Aorta (tissue), 5 donors: ENCODE measurements around the gene USP31. TPM values are rescaled to one million over a fixed set of nuclear protein-coding genes. Genes with fewer than 3 reads are reported as not detected.

Experiments used
- ATAC-seq: fragments of 200-7000 bp; cut with Tn5 transposase; one replicate; pipeline ENCODE4 v1.9.1; 2022; ENCODE audit warnings: moderate library complexity; ENCODE audit not compliant: low FRiP score
- DNase-seq, 2 donors: peaks; one replicate each; pipeline ENCODE4 v3.0.0-alpha.2; 2020
- H3K27ac ChIP-seq, 2 donors: one replicate each; pipeline ENCODE4 v1.5.1; 2013; ENCODE audit warnings: low read length in 2 of 2, mild to moderate bottlenecking in 2 of 2, moderate library complexity in 2 of 2, control low read depth in 1 of 2, inconsistent platforms in 1 of 2, low read depth in 1 of 2
- H3K27me3 ChIP-seq, 2 donors: one replicate each; pipeline ENCODE4 v1.6.1; 2013; ENCODE audit warnings: control low read depth in 1 of 2, low read length in 1 of 2, mild to moderate bottlenecking in 1 of 2, moderate library complexity in 1 of 2; ENCODE audit not compliant: insufficient read depth in 2 of 2, control insufficient read depth in 1 of 2
- H3K36me3 ChIP-seq, 2 donors: one replicate each; pipeline ENCODE4 v1.6.1; 2013; ENCODE audit warnings: control low read depth in 1 of 2, low read length in 1 of 2, mild to moderate bottlenecking in 1 of 2; ENCODE audit not compliant: insufficient read depth in 2 of 2, control insufficient read depth in 1 of 2
- H3K4me1 ChIP-seq, 2 donors: one replicate each; pipeline ENCODE4 v1.6.1; 2013; ENCODE audit warnings: low read length in 2 of 2, control low read depth in 1 of 2, mild to moderate bottlenecking in 1 of 2, moderate library complexity in 1 of 2; ENCODE audit not compliant: insufficient read depth in 2 of 2, control insufficient read depth in 1 of 2
- H3K4me3 ChIP-seq, 2 donors: one replicate each; pipeline ENCODE4 v1.5.1; 2013; ENCODE audit warnings: low read length in 2 of 2, control low read depth in 1 of 2, mild to moderate bottlenecking in 1 of 2
- H3K9me3 ChIP-seq: one replicate; pipeline ENCODE4 v1.6.1; 2013; ENCODE audit warnings: mild to moderate bottlenecking, low read length; ENCODE audit not compliant: control insufficient read depth
- WGBS, 2 donors: extraction: QIAGEN DNeasy Blood & Tissue Kit; methylation state at CpG; one replicate each; pipeline ENCODE4 v1.1.7; 2013; 5-methylcytosine and 5-hydroxymethylcytosine counted together
- intact Hi-C, 2 donors: fragments of 100-400 bp; cut with DNase I; formaldehyde crosslinking; loops; one replicate each; pipeline versions ENCODE4 v1.14.2 to v1.15.0; 2022
- polyA plus RNA-seq, 2 donors: library from polyadenylated mRNA; stranded (reverse); fragments of 200-250 nt; gene quantifications; one replicate each; pipeline ENCODE4 v1.2.3, GENCODE V29; 2013
- total RNA-seq, 2 donors: library from RNA; stranded (reverse); fragmentation: NEBNext Ultra II Directional; extraction: Animal tissue kit (Norgen Biotek cat#: 25700); gene quantifications; one replicate each; pipeline ENCODE4 v1.2.1, GENCODE V29; 2021
- donor health status: healthy with polysubstance abuse.
- donor health status: Bipolar disorder and iron deficiency.
- donor health status: DM: no; HTN: no; CAD: no.
- donor health status: DM: no; HTN: no; CAD: no.
- donor health status: DM: yes; HTN: yes; CAD: no.

USP31 gene
- total and polyA plus RNA-seq, 4 donors = 1.4 to 24.6 (median 11.1) TPM

DNA sequence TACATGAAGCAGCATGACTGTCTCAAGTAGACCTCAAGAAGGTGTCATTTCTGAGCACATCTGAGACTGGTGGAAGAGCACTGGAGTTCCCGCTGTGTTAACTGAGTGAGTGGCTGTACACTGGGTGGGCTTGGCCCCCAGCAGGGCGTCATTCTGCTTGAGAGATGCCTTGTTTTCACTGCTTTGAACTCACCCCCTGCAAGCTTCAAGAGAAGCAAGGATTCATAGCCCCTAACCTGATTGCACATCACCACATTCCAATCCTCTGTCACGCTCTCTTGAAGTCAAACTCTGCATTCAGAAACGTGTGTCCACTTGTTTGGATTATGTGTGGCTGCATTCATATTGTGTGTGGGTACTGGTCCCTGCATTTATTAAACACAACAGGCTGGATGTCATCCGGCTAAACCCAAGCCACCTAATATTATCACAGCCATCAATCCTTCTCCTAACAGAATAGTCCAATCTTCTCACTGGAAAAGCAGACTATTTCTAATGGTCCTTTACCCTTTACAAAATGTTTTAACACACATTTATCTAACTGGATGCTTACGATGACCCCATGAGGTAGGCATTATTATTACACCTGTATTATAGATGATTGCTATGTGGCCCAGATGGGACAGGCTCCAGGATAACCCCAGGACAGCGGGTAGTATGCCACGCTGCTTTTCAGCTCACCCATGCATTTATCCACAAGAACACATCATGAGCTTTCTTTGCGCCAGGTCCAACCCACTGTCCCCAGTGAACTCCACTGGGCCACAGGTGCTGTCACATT lies 76.3 kb downstream of the USP31 start:
- Histone ChIP-seq H3K27me3 (no peaks in the 10 kb centered on the region), H3K4me1 (peaks cover 0 to 2% of the 10 kb centered on the region in 2 donors), H3K36me3 (peaks cover 0 to 7% of the 10 kb centered on the region in 2 donors), H3K4me3 (no peak overlapping the region), H3K27ac (peak overlapping the region; percentile 30 to 31), H3K9me3 (no peaks in the 10 kb centered on the region)
- 91% methylated on average over 9 of the region's 9 CpGs for WGBS, 2 donors
- intact Hi-C loops = loop anchor here (1.0 to 5.0 kb wide), 2 partner anchors 74 to 76 kb away; partner anchors contain the start of gene USP31 (in 2 of the 2)
- DNase-seq (no peak), ATAC-seq (no peak)

DNA sequence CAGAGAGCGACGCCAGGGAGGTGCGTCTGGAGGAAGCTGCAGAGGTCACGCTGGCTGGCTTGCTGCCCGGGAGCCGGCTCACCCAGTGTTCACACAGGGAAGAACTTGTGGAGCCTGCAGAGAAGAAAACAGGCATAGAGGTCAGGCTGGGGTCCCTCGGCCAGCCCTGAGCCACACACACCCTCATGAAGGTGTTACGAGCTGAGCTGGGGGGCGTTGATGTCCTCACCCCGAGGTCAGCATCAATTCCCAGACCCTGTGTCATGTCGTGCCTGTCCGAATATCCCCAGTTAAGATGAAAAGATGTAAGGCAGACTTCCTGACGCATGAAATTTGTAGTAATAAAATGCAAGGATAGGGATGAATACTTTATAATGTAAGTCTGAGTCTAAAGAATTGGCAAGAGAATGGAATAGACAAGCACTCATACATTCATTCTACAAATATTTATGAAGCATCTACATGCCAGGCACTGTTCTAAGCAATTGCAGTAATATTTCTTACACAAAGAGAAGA lies 77.1 kb downstream of the USP31 start:
- intact Hi-C loops = loop anchor here (1.0 to 5.0 kb wide), 2 partner anchors 75 to 77 kb away; partner anchors contain the start of gene USP31 (in 2 of the 2)
- WGBS, 2 donors = 27% methylated on average over 13 of the region's 13 CpGs
- DNase-seq = peak; percentile 85 to 91
- peak; percentile 65 for ATAC-seq
- Histone ChIP-seq H3K27me3 (no peaks in the 10 kb centered on the region), H3K36me3 (peaks cover 0 to 7% of the 10 kb centered on the region in 2 donors), H3K4me3 (no peak overlapping the region), H3K27ac (peak overlapping the region; percentile 6 to 64), H3K9me3 (no peaks in the 10 kb centered on the region), H3K4me1 (peaks cover 0 to 2% of the 10 kb centered on the region in 2 donors)

DNA sequence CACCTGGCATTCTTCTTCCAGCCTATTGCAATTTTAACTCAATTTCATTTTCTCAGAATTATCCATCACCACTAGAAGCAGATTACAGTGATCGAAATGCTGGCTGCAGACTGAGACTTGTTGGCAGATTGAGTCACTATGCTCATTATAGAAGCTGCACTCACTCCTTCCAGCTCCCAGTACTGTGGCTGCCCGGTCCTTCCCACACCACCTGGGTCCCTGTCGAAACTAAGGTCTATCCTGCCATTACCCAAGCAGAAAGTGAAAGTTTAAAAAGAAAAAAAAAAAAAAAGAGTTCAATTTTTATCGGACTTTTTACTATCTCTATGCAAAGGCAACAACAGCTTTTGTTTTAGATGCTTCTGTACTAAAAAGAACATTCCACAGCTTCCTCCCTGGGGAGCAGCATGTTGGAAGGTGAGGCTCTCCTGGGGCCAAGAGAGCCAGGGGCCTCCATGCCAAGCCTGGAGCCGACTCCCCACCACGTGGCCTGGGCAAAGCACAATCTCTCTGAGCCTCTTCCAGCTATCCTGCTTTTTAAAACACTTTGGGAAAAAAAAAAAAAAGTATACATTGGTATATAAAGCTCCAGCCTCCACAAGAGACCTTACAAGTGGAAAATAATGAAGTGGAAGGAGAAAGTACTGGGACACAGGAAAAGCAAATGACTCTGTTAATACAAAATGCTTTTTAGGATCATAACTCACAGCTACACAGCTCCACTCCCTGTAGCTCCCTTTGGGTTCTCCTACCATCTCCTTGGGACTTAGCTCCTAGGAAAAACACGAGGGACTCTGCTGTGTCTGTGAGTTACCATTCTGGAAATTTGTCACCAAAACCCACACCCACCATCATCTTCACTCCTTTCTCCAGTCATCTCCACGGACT lies 77.8 kb downstream of the USP31 start:
- WGBS, 2 donors = 5 to 6% methylated on average over 8 of the region's 8 CpGs
- DNase-seq = no peak
- peaks cover 0 to 2% of the 10 kb centered on the region in 2 donors for H3K4me1 ChIP-seq
- H3K36me3 ChIP-seq = peaks cover 0 to 7% of the 10 kb centered on the region in 2 donors
- H3K27me3 ChIP-seq = no peaks in the 10 kb centered on the region
- intact Hi-C loops = loop anchor here (1.0 to 5.0 kb wide), 3 partner anchors 33 to 78 kb away; partner anchors contain the start of gene USP31 (in 2 of the 2)
- H3K27ac ChIP-seq = peak overlapping the region; percentile 6 to 81
- ATAC-seq = peak; percentile 83
- H3K9me3 ChIP-seq = no peaks in the 10 kb centered on the region
- H3K4me3 ChIP-seq = no peak overlapping the region

GRCh38 chr16:23069844-23070243 lies 79.4 kb downstream of the USP31 start:
- H3K36me3 ChIP-seq = peaks cover 0 to 7% of the 10 kb centered on the region in 2 donors
- no peaks in the 10 kb centered on the region for H3K9me3 ChIP-seq
- intact Hi-C loops = loop anchor here (2.0 to 10.0 kb wide), 4 partner anchors 35 to 365 kb away; partner anchors contain the start of gene USP31 (in 1 of the 2)
- peak overlapping the region in 1 of 2 donors; percentile 37 for H3K27ac ChIP-seq
- WGBS, 2 donors = 95 to 96% methylated on average over 6 of the region's 6 CpGs
- peaks cover 0 to 2% of the 10 kb centered on the region in 2 donors for H3K4me1 ChIP-seq
- DNase-seq (no peak), ATAC-seq (no peak)
- H3K4me3 ChIP-seq = no peak overlapping the region
- H3K27me3 ChIP-seq = no peaks in the 10 kb centered on the region

GRCh38 chr16:23068079-23068736 lies 81.0 kb downstream of the USP31 start:
- H3K9me3 ChIP-seq = no peaks in the 10 kb centered on the region
- 95 to 97% methylated on average over 20 of the region's 20 CpGs for WGBS, 2 donors
- H3K27ac ChIP-seq = no peak overlapping the region
- intact Hi-C loops = loop anchor here (5.0 to 10.0 kb wide), 2 partner anchors 89 to 367 kb away; no protein-coding TSS in a partner anchor
- DNase-seq (no peak), ATAC-seq (no peak)
- H3K4me1 ChIP-seq = peaks cover 0 to 2% of the 10 kb centered on the region in 2 donors
- H3K27me3 ChIP-seq = no peaks in the 10 kb centered on the region
- peaks cover 0 to 7% of the 10 kb centered on the region in 2 donors for H3K36me3 ChIP-seq
- H3K4me3 ChIP-seq = no peak overlapping the region

DNA sequence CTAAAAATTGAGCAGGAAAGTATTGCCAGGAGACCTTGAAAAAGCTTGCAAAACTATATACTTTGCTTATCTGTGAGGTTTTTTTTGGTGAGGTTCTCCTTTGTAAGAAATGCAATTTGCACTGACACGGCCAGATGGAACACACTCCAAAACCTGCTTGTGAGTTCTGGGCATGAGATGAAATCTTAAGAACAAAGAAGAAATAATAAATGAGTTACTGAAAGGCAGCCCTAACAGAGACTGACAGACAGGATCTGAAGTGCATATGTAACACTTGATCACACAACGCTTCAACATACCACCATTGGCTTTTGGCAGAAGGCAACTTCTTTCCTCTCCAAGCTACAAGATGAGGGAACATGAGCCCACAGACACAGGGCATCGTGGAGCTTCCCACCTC lies 82.6 kb downstream of the USP31 start:
- Histone ChIP-seq H3K4me3 (no peak overlapping the region), H3K27ac (peak overlapping the region in 1 of 2 donors; percentile 10), H3K9me3 (no peaks in the 10 kb centered on the region), H3K36me3 (peaks cover 0 to 7% of the 10 kb centered on the region in 2 donors), H3K27me3 (no peaks in the 10 kb centered on the region), H3K4me1 (peaks cover 0 to 2% of the 10 kb centered on the region in 2 donors)
- 13 to 19% methylated on average over 3 of the region's 3 CpGs for WGBS, 2 donors
- DNase-seq (no peak), ATAC-seq (no peak)
- intact Hi-C loops = loop anchor here (5.0 to 10.0 kb wide), 2 partner anchors 91 to 368 kb away; no protein-coding TSS in a partner anchor

DNA sequence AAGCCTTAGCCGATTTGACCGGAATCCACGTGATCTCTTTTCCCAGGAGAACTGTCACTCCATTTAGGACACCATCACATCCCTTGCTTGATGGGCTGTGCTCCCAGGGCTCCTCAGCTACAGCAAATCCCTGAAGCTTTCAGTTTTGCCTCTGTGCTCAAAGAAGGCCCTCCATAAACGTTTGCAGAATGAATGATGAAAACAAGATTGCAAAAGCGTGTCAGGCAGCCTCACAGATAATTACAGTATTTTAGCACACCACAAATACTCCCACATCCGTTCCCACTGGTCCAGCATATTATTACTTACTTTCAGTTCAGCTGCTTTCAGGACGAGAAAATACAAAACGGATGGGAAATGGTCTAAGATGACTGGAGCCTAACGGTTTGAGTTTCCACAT lies 84.6 kb downstream of the USP31 start:
- Histone ChIP-seq H3K27me3 (no peaks in the 10 kb centered on the region), H3K9me3 (no peaks in the 10 kb centered on the region), H3K27ac (no peak overlapping the region), H3K36me3 (peaks cover 0 to 7% of the 10 kb centered on the region in 2 donors), H3K4me1 (no peaks in the 10 kb centered on the region), H3K4me3 (no peak overlapping the region)
- intact Hi-C loops = loop anchor here (5.0 to 10.0 kb wide), 2 partner anchors 93 to 370 kb away; no protein-coding TSS in a partner anchor
- ATAC-seq (no peak), DNase-seq (no peak)
- WGBS, 2 donors = 89 to 90% methylated on average over 9 of the region's 9 CpGs

DNA sequence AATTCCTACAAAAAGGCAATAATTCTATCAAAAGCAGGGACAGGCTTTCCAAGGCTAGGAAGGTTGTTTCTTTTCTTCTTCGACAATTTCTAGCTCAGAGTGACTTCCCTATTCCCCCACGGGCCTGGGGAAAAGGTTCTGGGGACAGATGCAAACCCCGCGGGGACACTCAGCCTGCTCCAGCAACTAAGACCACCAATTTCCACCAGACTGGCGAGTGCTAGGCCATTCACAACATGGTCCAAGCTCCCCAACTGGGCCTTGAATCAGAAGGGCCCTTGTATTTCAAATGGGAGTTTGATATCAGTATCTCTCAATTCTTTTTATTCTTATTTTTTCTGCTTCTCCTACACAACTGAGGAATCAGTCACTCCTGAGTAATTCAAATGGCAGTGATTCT lies 86.7 kb downstream of the USP31 start:
- ATAC-seq = no peak
- Histone ChIP-seq H3K9me3 (no peaks in the 10 kb centered on the region), H3K36me3 (no peaks in the 10 kb centered on the region), H3K4me1 (no peaks in the 10 kb centered on the region), H3K27ac (no peak overlapping the region), H3K4me3 (no peak overlapping the region), H3K27me3 (no peaks in the 10 kb centered on the region)
- DNase-seq = no peak
- intact Hi-C loops = loop anchor here (10.0 kb wide), 1 partner anchor 372 kb away; no protein-coding TSS in a partner anchor
- WGBS, 2 donors = 83 to 95% methylated on average over 5 of the region's 5 CpGs
